ENCODE measurements around the gene GCHFR. TPM values are rescaled to one million over a fixed set of nuclear protein-coding genes. Genes with fewer than 3 reads are reported as not detected.

Gene GCHFR
- total and polyA plus RNA-seq, 10 of the 15 experiments (the other 5 are each of a cell fraction or from before 2014, with no cell fraction given), result 10.5 to 94.0 (median 35.3) TPM

DNA sequence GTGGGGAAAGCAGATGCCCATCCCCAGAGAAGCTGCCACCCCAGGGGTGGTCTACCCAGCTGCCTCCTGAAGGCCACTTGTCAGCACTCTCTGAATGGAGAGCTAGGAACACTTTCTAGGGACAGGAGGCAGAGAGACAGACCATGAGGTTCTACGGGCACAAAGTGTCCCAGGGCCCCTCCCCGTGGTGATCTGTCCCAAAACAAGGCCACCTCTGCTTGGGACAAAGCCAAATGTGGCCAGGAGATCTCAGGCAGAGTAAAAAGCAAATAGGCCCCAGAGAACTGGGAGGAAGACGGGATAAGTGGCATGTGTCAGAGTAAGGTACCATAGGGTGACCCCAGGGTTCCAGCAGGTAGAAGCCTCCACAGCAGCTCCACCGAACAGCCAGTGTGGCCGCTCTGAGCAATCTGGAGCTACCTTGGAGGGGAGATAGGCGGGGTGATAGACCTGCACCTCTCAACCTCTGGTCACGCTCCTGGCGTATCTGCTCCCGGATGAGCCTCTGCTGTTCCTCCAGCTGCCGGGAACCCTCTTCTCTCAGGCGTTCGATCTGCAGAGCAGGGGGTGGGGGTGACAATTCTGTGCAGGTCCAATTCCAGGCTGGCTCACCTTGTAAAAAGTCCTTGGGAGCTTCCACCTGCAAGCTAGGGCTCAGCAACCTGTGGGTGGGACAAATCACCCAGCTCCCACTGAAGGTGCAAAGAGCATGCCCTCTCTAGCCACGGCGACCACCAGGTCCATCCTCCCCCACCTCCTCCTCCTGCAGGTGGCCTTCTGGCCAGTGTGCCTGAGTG, 12.1 kb downstream of the GCHFR start:
- no peaks in the 10 kb centered on the region for H4K20me1 ChIP-seq (ENCODE audit: control insufficient read depth, insufficient read depth)
- no peak overlapping the region for H2AFZ ChIP-seq (ENCODE audit: control insufficient read depth, low read depth, low read length)
- ChIA-PET CTCF (interaction anchor here (1.6 to 2.0 kb wide), 2 partner anchors 11 to 97 kb away, joined by 3 to 5 read pairs; no protein-coding TSS in a partner anchor), RAD21 (ENCODE audit: unreplicated experiment) (no interaction called here), POLR2A (no interaction called here), SMC1A (ENCODE audit: uncharacterized antibody, unreplicated experiment) (interaction anchor here (1.6 kb wide), 1 partner anchor 116 kb away, joined by 6 read pairs; no protein-coding TSS in a partner anchor)
- no peak overlapping the region for H3K27ac ChIP-seq (ENCODE audit: control insufficient read depth, insufficient read depth)
- no peak overlapping the region for H3K4me2 ChIP-seq (ENCODE audit: control insufficient read depth, insufficient read depth)
- TF ChIP-seq WRNIP1 (IDR thresholded peaks at IDR 0.05; ENCODE audit: borderline replicate concordance, low read depth, low read length), result no peak
- TF ChIP-seq, protein P1, sequence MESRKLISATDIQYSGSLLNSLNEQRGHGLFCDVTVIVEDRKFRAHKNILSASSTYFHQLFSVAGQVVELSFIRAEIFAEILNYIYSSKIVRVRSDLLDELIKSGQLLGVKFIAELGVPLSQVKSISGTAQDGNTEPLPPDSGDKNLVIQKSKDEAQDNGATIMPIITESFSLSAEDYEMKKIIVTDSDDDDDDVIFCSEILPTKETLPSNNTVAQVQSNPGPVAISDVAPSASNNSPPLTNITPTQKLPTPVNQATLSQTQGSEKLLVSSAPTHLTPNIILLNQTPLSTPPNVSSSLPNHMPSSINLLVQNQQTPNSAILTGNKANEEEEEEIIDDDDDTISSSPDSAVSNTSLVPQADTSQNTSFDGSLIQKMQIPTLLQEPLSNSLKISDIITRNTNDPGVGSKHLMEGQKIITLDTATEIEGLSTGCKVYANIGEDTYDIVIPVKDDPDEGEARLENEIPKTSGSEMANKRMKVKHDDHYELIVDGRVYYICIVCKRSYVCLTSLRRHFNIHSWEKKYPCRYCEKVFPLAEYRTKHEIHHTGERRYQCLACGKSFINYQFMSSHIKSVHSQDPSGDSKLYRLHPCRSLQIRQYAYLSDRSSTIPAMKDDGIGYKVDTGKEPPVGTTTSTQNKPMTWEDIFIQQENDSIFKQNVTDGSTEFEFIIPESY (IDR thresholded peaks at IDR 0.05), result no peak
- no peak for TF ChIP-seq ESRRA (IDR thresholded peaks at IDR 0.05; ENCODE audit: low read length)
- peaks cover under 1% of the 10 kb centered on the region for H3K4me1 ChIP-seq (ENCODE audit: control insufficient read depth, insufficient read depth, low read length)
- no peak for ATAC-seq
- H3K27me3 ChIP-seq (replicated peaks in 1 of 2; ENCODE audit: control insufficient read depth in 2 of 2, insufficient read depth in 2 of 2, low read length in 1 of 2), result no peaks in the 10 kb centered on the region
- no peak for FAIRE-seq
- 96% methylated on average over 13 of the region's 14 CpGs for WGBS (ENCODE audit: insufficient coverage, insufficient replicate concordance, low lambda C conversion rate, missing lambda C conversion rate)
- peaks cover 2 to 24% of the 10 kb centered on the region in 2 experiments; a peak in 3 of 4 replicates for H3K36me3 ChIP-seq (ENCODE audit: control insufficient read depth in 2 of 2, insufficient read depth in 2 of 2, low read length in 1 of 2)
- no TSS peak for BruUV-seq (replicated peaks)
- in situ Hi-C loops (cut with MboI), result no loop called here
- intact Hi-C loops (cut with micrococcal nuclease; ENCODE audit: unreplicated experiment), result no loop called here
- no peaks in the 10 kb centered on the region for H3K79me2 ChIP-seq (ENCODE audit: control insufficient read depth, insufficient read depth, low read length)
- no peak for DNase-seq (ENCODE audit: low read depth, low spot score)
- no peak overlapping the region for H3K9ac ChIP-seq (ENCODE audit: control insufficient read depth, insufficient read depth, low read length)
- H3K4me3 ChIP-seq, result no peak overlapping the region
- no peaks in the 10 kb centered on the region for H3K9me3 ChIP-seq (replicated peaks; ENCODE audit: control insufficient read depth, insufficient read depth, low read length)
